ENCODE results near the gene VPS26C.

VPS26C gene

DNA sequence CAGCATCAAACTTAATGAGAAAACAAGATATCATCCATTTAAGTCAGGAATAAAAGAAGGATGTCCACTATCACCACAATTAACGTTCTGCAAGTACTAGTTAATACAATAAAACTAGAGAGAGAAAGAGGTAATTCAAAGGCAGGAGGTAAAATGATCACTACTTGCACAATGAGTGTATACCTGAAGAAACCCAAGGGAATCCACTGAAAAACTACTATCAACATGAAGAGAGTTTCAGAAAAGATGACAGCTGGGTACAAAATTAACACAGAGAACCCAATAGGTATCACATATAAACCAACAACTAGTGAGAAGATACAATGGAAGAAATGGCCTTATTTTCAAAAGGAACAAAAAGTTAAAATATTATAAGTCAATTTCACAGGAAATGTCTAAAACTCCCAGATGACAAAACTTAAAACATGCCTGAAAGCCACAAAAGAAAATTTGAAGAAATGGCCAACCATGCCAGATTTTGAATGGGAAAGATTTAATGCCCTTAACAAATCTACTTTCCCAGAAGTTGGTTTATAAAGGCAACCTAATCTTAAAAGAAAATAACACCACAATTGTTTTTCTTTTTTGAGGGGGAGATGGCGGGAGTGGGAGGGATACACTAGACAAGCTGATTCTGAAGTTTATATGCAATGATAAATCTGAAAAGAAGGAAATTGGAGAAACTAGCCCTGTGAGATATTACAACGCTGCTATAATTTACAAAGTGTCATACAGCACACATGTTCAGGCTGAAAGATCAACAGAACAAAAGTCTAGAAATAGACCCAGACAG lies 17.8 kb downstream of the VPS26C start:
- no peak for TF ChIP-seq CTCF (conservative IDR thresholded peaks at IDR 0.05; ENCODE audit: low read depth, low read length)
- H3K4me3 ChIP-seq (ENCODE audit: low read depth, low read length): no peak overlapping the region
- no peak for DNase-seq (ENCODE audit: low read depth)

DNA sequence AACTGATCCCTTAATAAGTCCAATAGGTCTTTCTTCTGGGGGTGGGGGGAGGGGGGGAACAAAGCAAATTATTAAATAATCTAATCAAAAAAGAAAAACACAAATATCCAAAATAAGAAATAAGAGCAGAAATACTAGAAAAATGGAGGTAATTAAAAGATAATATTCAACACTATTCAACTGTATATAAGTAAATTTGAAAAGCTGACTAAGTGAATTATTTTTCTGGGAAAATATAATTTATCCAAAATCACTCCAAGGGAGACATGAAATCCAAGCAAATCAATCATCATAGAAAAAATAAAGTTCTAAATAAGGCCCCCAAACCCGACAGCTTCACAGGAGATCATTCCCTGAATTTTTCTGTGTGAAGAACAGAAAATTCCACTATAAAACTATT lies 18.8 kb downstream of the VPS26C start:
- DNase-seq (ENCODE audit: low read depth): no peak
- H3K4me3 ChIP-seq (ENCODE audit: low read depth, low read length): no peak overlapping the region
- no peak for TF ChIP-seq CTCF (conservative IDR thresholded peaks at IDR 0.05; ENCODE audit: low read depth, low read length)

DNA sequence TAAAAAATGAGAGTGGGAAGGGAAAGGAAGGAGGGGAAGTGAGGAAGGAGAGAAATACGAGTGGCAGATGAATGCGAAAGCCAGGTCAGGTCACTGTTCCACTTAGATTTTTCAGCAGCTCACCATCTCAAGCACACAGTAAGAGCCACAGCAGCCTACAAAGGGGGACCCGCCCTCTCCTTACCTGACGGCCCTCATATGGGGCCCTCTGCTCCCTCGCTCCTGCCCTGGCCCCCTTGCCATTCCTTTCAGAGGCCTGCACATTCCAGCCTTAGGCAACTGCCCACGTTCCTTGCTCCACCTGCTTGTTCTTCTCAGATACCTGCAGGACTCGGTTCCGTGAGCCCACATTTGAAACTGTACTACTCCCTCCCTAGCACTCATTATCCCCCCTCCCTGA lies 22.0 kb downstream of the VPS26C start:
- TF ChIP-seq CTCF (conservative IDR thresholded peaks at IDR 0.05; ENCODE audit: low read depth, low read length): no peak
- no peak for DNase-seq (ENCODE audit: low read depth)
- H3K4me3 ChIP-seq (ENCODE audit: low read depth, low read length): no peak overlapping the region

- no peak overlapping the region for H3K4me3 ChIP-seq (ENCODE audit: low read depth, low read length)
- peak; percentile 37 for DNase-seq (ENCODE audit: low read depth)
Measured at GRCh38 chr21:37244501-37245095, 22.5 kb downstream of the VPS26C start.

DNA sequence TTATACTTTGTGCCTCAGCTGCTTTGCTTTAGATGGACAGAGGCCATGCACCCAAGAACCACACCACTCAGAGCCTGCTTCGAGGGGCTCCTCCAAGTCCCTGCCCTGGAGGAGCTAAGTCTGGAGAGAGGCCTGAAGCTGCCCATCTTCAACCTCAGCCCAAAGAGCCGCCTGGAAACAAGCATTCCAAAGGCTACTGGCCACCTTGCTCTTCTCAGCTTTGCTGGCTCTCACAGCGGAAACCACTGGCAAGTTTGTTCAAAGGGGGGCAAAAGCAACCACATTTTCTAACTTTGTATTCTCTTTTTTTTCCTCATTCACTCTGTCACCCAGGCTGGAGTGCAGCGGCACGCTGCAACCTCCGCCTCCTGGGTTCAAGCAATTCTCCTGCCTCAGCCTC lies 23.2 kb downstream of the VPS26C start:
- no peak for DNase-seq (ENCODE audit: low read depth)
- H3K4me3 ChIP-seq (ENCODE audit: low read depth, low read length): no peak overlapping the region
- no peak for TF ChIP-seq CTCF (conservative IDR thresholded peaks at IDR 0.05; ENCODE audit: low read depth, low read length)

More at GRCh38 chr21:37244501-37245095, 22.5 kb downstream of the VPS26C start:
- no peak for TF ChIP-seq CTCF (conservative IDR thresholded peaks at IDR 0.05; ENCODE audit: low read depth, low read length)

DNA sequence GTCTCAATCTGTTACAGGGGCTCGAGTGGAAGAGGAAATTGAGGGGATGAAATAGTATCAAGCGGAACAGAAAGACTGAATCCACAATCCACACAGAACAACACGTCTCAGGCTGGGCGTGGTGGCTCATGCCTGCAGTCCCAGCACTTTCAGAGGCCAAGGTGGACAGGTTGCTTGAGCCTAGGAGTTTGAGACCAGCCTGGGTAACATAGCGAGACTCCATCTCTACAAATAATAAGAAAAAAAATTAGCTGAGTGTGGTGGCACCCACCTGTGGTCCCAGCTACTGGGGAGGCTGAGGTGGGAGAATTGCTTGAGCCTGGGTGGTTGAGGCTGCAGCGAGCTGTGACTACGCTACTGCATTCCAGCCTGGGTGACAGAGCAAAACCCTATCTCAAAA lies 25.7 kb downstream of the VPS26C start:
- TF ChIP-seq CTCF (conservative IDR thresholded peaks at IDR 0.05; ENCODE audit: low read depth, low read length): no peak
- no peak for DNase-seq (ENCODE audit: low read depth)
- H3K4me3 ChIP-seq (ENCODE audit: low read depth, low read length): no peak overlapping the region

GRCh38 chr21:37240978-37241377 lies 26.2 kb downstream of the VPS26C start:
- TF ChIP-seq CTCF (conservative IDR thresholded peaks at IDR 0.05; ENCODE audit: low read depth, low read length): no peak
- H3K4me3 ChIP-seq (ENCODE audit: low read depth, low read length): no peak overlapping the region
- no peak for DNase-seq (ENCODE audit: low read depth)
